ENCODE results near the gene ATXN7. TPM values are rescaled to one million over a fixed set of nuclear protein-coding genes. Genes with fewer than 3 reads are reported as not detected.

ATXN7 gene
- total and polyA plus RNA-seq, 2 of the 13 experiments (the other 11 are each of a cell fraction or from before 2014, with no cell fraction given): 13.8 to 20.0 TPM

DNA sequence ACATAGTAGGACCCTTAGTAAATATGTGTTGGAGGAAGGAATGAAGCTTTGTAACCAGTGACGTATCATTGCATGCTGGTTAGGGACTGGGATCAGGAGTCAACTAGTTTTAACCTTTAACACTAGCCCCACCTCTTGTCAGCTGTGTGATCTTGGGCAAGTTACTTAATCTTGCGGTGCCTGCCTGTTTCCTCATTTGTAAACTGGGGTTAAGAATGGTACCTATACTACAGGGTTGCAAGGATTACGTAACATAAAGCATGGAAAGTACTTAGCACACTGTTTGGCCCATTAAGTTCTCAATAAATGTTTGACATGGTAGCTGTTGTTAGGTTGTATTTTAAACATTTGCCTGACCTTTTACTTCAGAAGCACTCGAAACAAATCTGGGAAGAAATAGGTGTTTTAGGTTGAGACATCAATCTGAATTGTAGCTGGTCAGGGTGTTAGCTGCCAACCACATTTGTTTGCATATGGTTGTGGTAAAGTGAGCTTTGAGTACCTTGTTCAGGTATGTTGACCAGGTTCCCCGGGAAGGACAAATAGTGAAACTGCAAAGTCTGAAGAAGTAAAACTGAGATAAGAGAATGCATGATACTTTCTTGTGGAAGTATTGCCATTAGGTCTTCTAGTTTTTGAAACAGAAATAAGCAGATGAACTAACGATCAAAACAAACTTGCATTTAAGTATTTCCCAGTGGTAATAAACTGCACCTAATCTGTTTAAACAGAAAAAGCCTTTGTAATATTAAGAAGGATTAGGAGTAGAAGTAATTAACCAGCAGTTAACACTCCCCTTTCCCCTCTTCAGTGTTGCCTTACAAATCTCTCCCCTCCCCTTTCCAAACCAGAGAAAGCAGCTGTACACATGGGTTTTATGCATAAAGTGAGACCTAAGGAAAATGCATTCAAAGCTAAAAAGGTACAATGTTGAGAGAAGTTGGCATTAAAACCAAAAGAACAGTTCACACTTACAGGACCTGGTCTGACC is 74.3 kb downstream of the ATXN7 start (continued):
- TF ChIP-seq, protein P1, sequence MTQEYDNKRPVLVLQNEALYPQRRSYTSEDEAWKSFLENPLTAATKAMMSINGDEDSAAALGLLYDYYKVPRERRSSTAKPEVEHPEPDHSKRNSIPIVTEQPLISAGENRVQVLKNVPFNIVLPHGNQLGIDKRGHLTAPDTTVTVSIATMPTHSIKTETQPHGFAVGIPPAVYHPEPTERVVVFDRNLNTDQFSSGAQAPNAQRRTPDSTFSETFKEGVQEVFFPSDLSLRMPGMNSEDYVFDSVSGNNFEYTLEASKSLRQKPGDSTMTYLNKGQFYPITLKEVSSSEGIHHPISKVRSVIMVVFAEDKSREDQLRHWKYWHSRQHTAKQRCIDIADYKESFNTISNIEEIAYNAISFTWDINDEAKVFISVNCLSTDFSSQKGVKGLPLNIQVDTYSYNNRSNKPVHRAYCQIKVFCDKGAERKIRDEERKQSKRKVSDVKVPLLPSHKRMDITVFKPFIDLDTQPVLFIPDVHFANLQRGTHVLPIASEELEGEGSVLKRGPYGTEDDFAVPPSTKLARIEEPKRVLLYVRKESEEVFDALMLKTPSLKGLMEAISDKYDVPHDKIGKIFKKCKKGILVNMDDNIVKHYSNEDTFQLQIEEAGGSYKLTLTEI (CRISPR knock-in tag; conservative IDR thresholded peaks at IDR 0.05): no peak
- TF ChIP-seq, protein P2, sequence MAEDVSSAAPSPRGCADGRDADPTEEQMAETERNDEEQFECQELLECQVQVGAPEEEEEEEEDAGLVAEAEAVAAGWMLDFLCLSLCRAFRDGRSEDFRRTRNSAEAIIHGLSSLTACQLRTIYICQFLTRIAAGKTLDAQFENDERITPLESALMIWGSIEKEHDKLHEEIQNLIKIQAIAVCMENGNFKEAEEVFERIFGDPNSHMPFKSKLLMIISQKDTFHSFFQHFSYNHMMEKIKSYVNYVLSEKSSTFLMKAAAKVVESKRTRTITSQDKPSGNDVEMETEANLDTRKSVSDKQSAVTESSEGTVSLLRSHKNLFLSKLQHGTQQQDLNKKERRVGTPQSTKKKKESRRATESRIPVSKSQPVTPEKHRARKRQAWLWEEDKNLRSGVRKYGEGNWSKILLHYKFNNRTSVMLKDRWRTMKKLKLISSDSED (CRISPR knock-in tag; IDR thresholded peaks at IDR 0.05): no peak
- no peak for TF ChIP-seq GATAD2A (CRISPR knock-in tag; IDR thresholded peaks at IDR 0.05)
- peak; percentile 67 for TF ChIP-seq CEBPG (CRISPR knock-in tag; IDR thresholded peaks at IDR 0.05)
- TF ChIP-seq, protein P3, sequence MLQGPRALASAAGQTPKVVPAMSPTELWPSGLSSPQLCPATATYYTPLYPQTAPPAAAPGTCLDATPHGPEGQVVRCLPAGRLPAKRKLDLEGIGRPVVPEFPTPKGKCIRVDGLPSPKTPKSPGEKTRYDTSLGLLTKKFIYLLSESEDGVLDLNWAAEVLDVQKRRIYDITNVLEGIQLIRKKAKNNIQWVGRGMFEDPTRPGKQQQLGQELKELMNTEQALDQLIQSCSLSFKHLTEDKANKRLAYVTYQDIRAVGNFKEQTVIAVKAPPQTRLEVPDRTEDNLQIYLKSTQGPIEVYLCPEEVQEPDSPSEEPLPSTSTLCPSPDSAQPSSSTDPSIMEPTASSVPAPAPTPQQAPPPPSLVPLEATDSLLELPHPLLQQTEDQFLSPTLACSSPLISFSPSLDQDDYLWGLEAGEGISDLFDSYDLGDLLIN (CRISPR knock-in tag; IDR thresholded peaks at IDR 0.05; ENCODE audit: borderline replicate concordance): no peak
- peak; percentile 17; the same call in 1 of the 2 replicates for TF ChIP-seq NR2F6 (IDR thresholded peaks at IDR 0.05)
- TF ChIP-seq NR2F6 (CRISPR knock-in tag; IDR thresholded peaks at IDR 0.05): no peak
- no peak for TF ChIP-seq FOXK1 (CRISPR knock-in tag; IDR thresholded peaks at IDR 0.05; ENCODE audit: borderline replicate concordance, low read depth)
- no peak for TF ChIP-seq CREB1 (IDR thresholded peaks at IDR 0.05)
- TF ChIP-seq CREB1 (CRISPR knock-in tag; IDR thresholded peaks at IDR 0.05): peak; percentile 35
- no peak for TF ChIP-seq RFXAP (CRISPR knock-in tag; IDR thresholded peaks at IDR 0.05; ENCODE audit: borderline replicate concordance)
- TF ChIP-seq, protein P4, sequence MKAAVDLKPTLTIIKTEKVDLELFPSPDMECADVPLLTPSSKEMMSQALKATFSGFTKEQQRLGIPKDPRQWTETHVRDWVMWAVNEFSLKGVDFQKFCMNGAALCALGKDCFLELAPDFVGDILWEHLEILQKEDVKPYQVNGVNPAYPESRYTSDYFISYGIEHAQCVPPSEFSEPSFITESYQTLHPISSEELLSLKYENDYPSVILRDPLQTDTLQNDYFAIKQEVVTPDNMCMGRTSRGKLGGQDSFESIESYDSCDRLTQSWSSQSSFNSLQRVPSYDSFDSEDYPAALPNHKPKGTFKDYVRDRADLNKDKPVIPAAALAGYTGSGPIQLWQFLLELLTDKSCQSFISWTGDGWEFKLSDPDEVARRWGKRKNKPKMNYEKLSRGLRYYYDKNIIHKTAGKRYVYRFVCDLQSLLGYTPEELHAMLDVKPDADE (CRISPR knock-in tag; IDR thresholded peaks at IDR 0.05): no peak
- 0 out of 2 replicates have a peak, but pooled peaks have one; percentile 8 for TF ChIP-seq CREM (IDR thresholded peaks at IDR 0.05)
- no peak for TF ChIP-seq CREM (CRISPR knock-in tag; IDR thresholded peaks at IDR 0.05)
- TF ChIP-seq, protein P5, sequence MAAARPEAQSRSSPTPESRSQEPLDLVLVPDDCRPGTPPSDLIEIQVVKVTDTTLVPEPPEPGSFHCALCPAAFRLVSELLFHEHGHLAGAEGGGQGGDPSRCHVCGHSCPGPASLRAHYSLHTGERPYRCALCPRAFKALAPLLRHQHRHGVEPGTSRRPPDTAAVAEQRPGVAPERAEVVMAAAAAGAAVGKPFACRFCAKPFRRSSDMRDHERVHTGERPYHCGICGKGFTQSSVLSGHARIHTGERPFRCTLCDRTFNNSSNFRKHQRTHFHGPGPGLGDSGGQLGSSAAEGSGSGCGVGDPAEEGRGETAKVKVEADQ (CRISPR knock-in tag; IDR thresholded peaks at IDR 0.05; ENCODE audit: borderline replicate concordance): no peak
- TF ChIP-seq ZNF326 (CRISPR knock-in tag; IDR thresholded peaks at IDR 0.05; ENCODE audit: borderline replicate concordance): no peak
- TF ChIP-seq ZFP36L1 (CRISPR knock-in tag; IDR thresholded peaks at IDR 0.05): no peak
- TF ChIP-seq, protein P6, sequence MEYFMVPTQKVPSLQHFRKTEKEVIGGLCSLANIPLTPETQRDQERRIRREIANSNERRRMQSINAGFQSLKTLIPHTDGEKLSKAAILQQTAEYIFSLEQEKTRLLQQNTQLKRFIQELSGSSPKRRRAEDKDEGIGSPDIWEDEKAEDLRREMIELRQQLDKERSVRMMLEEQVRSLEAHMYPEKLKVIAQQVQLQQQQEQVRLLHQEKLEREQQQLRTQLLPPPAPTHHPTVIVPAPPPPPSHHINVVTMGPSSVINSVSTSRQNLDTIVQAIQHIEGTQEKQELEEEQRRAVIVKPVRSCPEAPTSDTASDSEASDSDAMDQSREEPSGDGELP (IDR thresholded peaks at IDR 0.05; ENCODE audit: borderline replicate concordance, low read depth): peak; percentile 38; the same call in 1 of the 2 replicates
- TF ChIP-seq ARID2 (CRISPR knock-in tag; IDR thresholded peaks at IDR 0.05; ENCODE audit: borderline replicate concordance): no peak
- no peak for TF ChIP-seq HNRNPUL1 (IDR thresholded peaks at IDR 0.05; ENCODE audit: low read depth, low read length)
- TF ChIP-seq MIXL1 (CRISPR knock-in tag; IDR thresholded peaks at IDR 0.05): no peak
- TF ChIP-seq ZZZ3 (CRISPR knock-in tag; IDR thresholded peaks at IDR 0.05; ENCODE audit: borderline replicate concordance): no peak
- no peak for TF ChIP-seq ZNF136 (CRISPR knock-in tag; IDR thresholded peaks at IDR 0.05; ENCODE audit: low read depth)
- TF ChIP-seq ZNF839 (CRISPR knock-in tag; IDR thresholded peaks at IDR 0.05; ENCODE audit: borderline replicate concordance): no peak

Measured in HepG2 (cell line).